Measurements from ENCODE around the gene HSPA4.
A peak's percentile ranks its signal among the peaks of the same experiment; 100 is the strongest.
"Not testable (repeated sequence)": the region's sequence is repeated elsewhere in the genome, so short reads cannot be mapped to it uniquely, and the experiment has no call there.

The HSPA4 gene

GRCh38 chr5:133128066-133128465 is 76.3 kb downstream of the HSPA4 start:
- no peak for DNase-seq

- no peak for DNase-seq
Measured at GRCh38 chr5:133129289-133129688, 77.5 kb downstream of the HSPA4 start.

GRCh38 chr5:133129950-133130349 is 78.1 kb downstream of the HSPA4 start:
- DNase-seq, result no peak

GRCh38 chr5:133130387-133131118 is 78.7 kb downstream of the HSPA4 start:
- no peak for DNase-seq

GRCh38 chr5:133132717-133133116 is 80.9 kb downstream of the HSPA4 start:
- no peak for DNase-seq

- DNase-seq, result not testable (repeated sequence)
Measured at GRCh38 chr5:133133241-133133640, 81.4 kb downstream of the HSPA4 start.

- DNase-seq, result not testable (repeated sequence)
Measured at GRCh38 chr5:133136890-133137289, 85.1 kb downstream of the HSPA4 start.

- no peak for DNase-seq
Measured at GRCh38 chr5:133140311-133140710, 88.5 kb downstream of the HSPA4 start.

- DNase-seq, result no peak
Measured at GRCh38 chr5:133141746-133142145, 89.9 kb downstream of the HSPA4 start.

- DNase-seq, result no peak
Measured at GRCh38 chr5:133142782-133143181, 91.0 kb downstream of the HSPA4 start.

GRCh38 chr5:133144245-133144981 is 92.6 kb downstream of the HSPA4 start:
- no peak for DNase-seq

GRCh38 chr5:133145436-133146170 is 93.8 kb downstream of the HSPA4 start:
- DNase-seq, result no peak

GRCh38 chr5:133147411-133147810 is 95.6 kb downstream of the HSPA4 start:
- DNase-seq, result no peak

- no peak for DNase-seq
Measured at GRCh38 chr5:133147815-133148567, 96.2 kb downstream of the HSPA4 start.

GRCh38 chr5:133149345-133149744 is 97.5 kb downstream of the HSPA4 start:
- DNase-seq, result peak; percentile 35

GRCh38 chr5:133150909-133151544 is 99.2 kb downstream of the HSPA4 start:
- no peak for DNase-seq

GRCh38 chr5:133154274-133155075 is 102.7 kb downstream of the HSPA4 start:
- DNase-seq, result peak; percentile 65

GRCh38 chr5:133155326-133155969 is 103.6 kb downstream of the HSPA4 start:
- DNase-seq, result peak; percentile 10

Data from NCI-H510A treated with DMSO at 0.1 percent for 48 hours (cell line).